ENCODE measurements around the gene EFCAB8. TPM values are rescaled to one million over a fixed set of nuclear protein-coding genes. Genes with fewer than 3 reads are reported as not detected.

The EFCAB8 gene
- total RNA-seq: under 0.01 TPM in 2 replicates

GRCh38 chr20:32858701-32859372 lies at the start of gene EFCAB8:
TSS of gene EFCAB8 (plus strand) at chr20:32858923. CDS start at chr20:32863793, 4,870 bp downstream.

GRCh38 chr20:33004141-33004751 lies 145.5 kb downstream of the EFCAB8 start, which contains the start of gene SUN5:
TSS of gene SUN5 (minus strand) at chr20:33004433. CDS start at chr20:33004340, 93 bp downstream.

GRCh38 chr20:33007376-33008335 lies 148.9 kb downstream of the EFCAB8 start, which contains the start of gene BPIFB2:
TSS of gene BPIFB2 (plus strand) at chr20:33007704. CDS start at chr20:33008575, 871 bp downstream.

Other genes with a start within 250 kb of the EFCAB8 start
- under 0.01 TPM in 1 of 2 replicates, not detected in the other for gene C20orf203, start 185.0 kb upstream of the EFCAB8 start, total RNA-seq
- gene COMMD7, start 115.5 kb upstream of the EFCAB8 start, total RNA-seq: 75.0 and 80.0 TPM in 2 replicates
- gene DNMT3B, start 96.5 kb upstream of the EFCAB8 start, total RNA-seq: 3.3 and 3.7 TPM in 2 replicates
- gene MAPRE1, start 39.0 kb upstream of the EFCAB8 start, total RNA-seq: 119 and 151 TPM in 2 replicates
- not detected in 2 replicates for gene SUN5, start 145.5 kb downstream of the EFCAB8 start, total RNA-seq
- not detected in 2 replicates for gene BPIFB2, start 148.8 kb downstream of the EFCAB8 start, total RNA-seq
- gene BPIFB6, start 172.7 kb downstream of the EFCAB8 start, total RNA-seq: not detected in 2 replicates
- not detected in 2 replicates for gene BPIFB3, start 195.0 kb downstream of the EFCAB8 start, total RNA-seq
- not detected in 2 replicates for gene BPIFB4, start 220.7 kb downstream of the EFCAB8 start, total RNA-seq